Measurements from ENCODE around the gene COL11A2. TPM values are rescaled to one million over a fixed set of nuclear protein-coding genes. Genes with fewer than 3 reads are reported as not detected.

Gene COL11A2
- total RNA-seq, 1 experiment from 2014 or later, result 0.42 TPM

GRCh38 chr6:33198159-33198852 lies 6.0 kb upstream of the COL11A2 start:
- no peak for DNase-seq (ENCODE audit: low read depth, low spot score)
- in situ Hi-C loops (cut with HindIII; ENCODE audit: low pct_unique_long_range_greater_than_20kb, low sequenced_read_pairs), result no loop called here

GRCh38 chr6:33197431-33198048 lies 5.3 kb upstream of the COL11A2 start:
- in situ Hi-C loops (cut with HindIII; ENCODE audit: low pct_unique_long_range_greater_than_20kb, low sequenced_read_pairs), result no loop called here
- peak; percentile 93 for DNase-seq (ENCODE audit: low read depth, low spot score)

GRCh38 chr6:33195304-33196165 lies 3.3 kb upstream of the COL11A2 start:
- in situ Hi-C loops (cut with HindIII; ENCODE audit: low pct_unique_long_range_greater_than_20kb, low sequenced_read_pairs), result no loop called here
- DNase-seq (ENCODE audit: low read depth, low spot score), result no peak

GRCh38 chr6:33194431-33194979 lies 2.2 kb upstream of the COL11A2 start:
- in situ Hi-C loops (cut with HindIII; ENCODE audit: low pct_unique_long_range_greater_than_20kb, low sequenced_read_pairs), result no loop called here
- DNase-seq (ENCODE audit: low read depth, low spot score), result no peak

- in situ Hi-C loops (cut with HindIII; ENCODE audit: low pct_unique_long_range_greater_than_20kb, low sequenced_read_pairs), result no loop called here
- DNase-seq (ENCODE audit: low read depth, low spot score), result no peak
Measured at GRCh38 chr6:33193619-33194018, 1.4 kb upstream of the COL11A2 start.

- in situ Hi-C loops (cut with HindIII; ENCODE audit: low pct_unique_long_range_greater_than_20kb, low sequenced_read_pairs), result no loop called here
- DNase-seq (ENCODE audit: low read depth, low spot score), result peak; percentile 64
Measured at GRCh38 chr6:33192671-33193602, 670 bp upstream of the COL11A2 start.

- no peak for DNase-seq (ENCODE audit: low read depth, low spot score)
- in situ Hi-C loops (cut with HindIII; ENCODE audit: low pct_unique_long_range_greater_than_20kb, low sequenced_read_pairs), result no loop called here
Measured at GRCh38 chr6:33191383-33192104, 723 bp downstream of the COL11A2 start.

- peak; percentile 65 for DNase-seq (ENCODE audit: low read depth, low spot score)
- in situ Hi-C loops (cut with HindIII; ENCODE audit: low pct_unique_long_range_greater_than_20kb, low sequenced_read_pairs), result no loop called here
Measured at GRCh38 chr6:33190504-33191107, 1.7 kb downstream of the COL11A2 start.

GRCh38 chr6:33189625-33190448 lies 2.4 kb downstream of the COL11A2 start:
- in situ Hi-C loops (cut with HindIII; ENCODE audit: low pct_unique_long_range_greater_than_20kb, low sequenced_read_pairs), result no loop called here
- no peak for DNase-seq (ENCODE audit: low read depth, low spot score)

GRCh38 chr6:33189164-33189563 lies 3.1 kb downstream of the COL11A2 start:
- DNase-seq (ENCODE audit: low read depth, low spot score), result no peak
- in situ Hi-C loops (cut with HindIII; ENCODE audit: low pct_unique_long_range_greater_than_20kb, low sequenced_read_pairs), result no loop called here

- DNase-seq (ENCODE audit: low read depth, low spot score), result no peak
Measured at GRCh38 chr6:33187809-33188208, 4.5 kb downstream of the COL11A2 start.

GRCh38 chr6:33185654-33186187 lies 6.5 kb downstream of the COL11A2 start:
- in situ Hi-C loops (cut with HindIII; ENCODE audit: low pct_unique_long_range_greater_than_20kb, low sequenced_read_pairs), result no loop called here
- no peak for DNase-seq (ENCODE audit: low read depth, low spot score)

More at GRCh38 chr6:33187809-33188208, 4.5 kb downstream of the COL11A2 start:
- in situ Hi-C loops (cut with HindIII; ENCODE audit: low pct_unique_long_range_greater_than_20kb, low sequenced_read_pairs), result no loop called here

- no peak for DNase-seq (ENCODE audit: low read depth, low spot score)
- in situ Hi-C loops (cut with HindIII; ENCODE audit: low pct_unique_long_range_greater_than_20kb, low sequenced_read_pairs), result no loop called here
Measured at GRCh38 chr6:33185190-33185589, 7.1 kb downstream of the COL11A2 start.

GRCh38 chr6:33183071-33183683 lies 9.1 kb downstream of the COL11A2 start:
- in situ Hi-C loops (cut with HindIII; ENCODE audit: low pct_unique_long_range_greater_than_20kb, low sequenced_read_pairs), result no loop called here
- no peak for DNase-seq (ENCODE audit: low read depth, low spot score)

GRCh38 chr6:33181141-33181540 lies 11.1 kb downstream of the COL11A2 start:
- in situ Hi-C loops (cut with HindIII; ENCODE audit: low pct_unique_long_range_greater_than_20kb, low sequenced_read_pairs), result no loop called here
- DNase-seq (ENCODE audit: low read depth, low spot score), result no peak

Data from SK-MEL-5 (cell line).